Small intestine (tissue), 16 donors: ENCODE results near the gene FBN1. TPM values are rescaled to one million over a fixed set of nuclear protein-coding genes. Genes with fewer than 3 reads are reported as not detected.

Source experiments
- DNase-seq, 2 donors: peaks; one replicate each; pipeline versions ENCODE4 v3.0.0 to v3.0.0-alpha.2; 2013
- FAIRE-seq: peaks from 2 replicates; lab custom pipeline; 2012; peaks lifted over from hg19 to GRCh38; lab: Jason Lieb, UNC
- H3K27ac ChIP-seq, 3 donors: one replicate each; pipeline ENCODE4 v1.5.1; 2013; ENCODE audit warnings: low read length in 2 of 3, mild to moderate bottlenecking in 2 of 3, control low read depth in 1 of 3, inconsistent platforms in 1 of 3, low read depth in 1 of 3, moderate library complexity in 1 of 3
- H3K27me3 ChIP-seq, 3 donors: one replicate each; pipeline ENCODE4 v1.6.1; 2013; ENCODE audit warnings: low read length in 3 of 3, inconsistent platforms in 1 of 3; ENCODE audit not compliant: control insufficient read depth in 3 of 3, insufficient read depth in 3 of 3
- H3K36me3 ChIP-seq, 3 donors: one replicate each; pipeline ENCODE4 v1.6.1; 2013; ENCODE audit warnings: low read length in 3 of 3, inconsistent platforms in 1 of 3, low read depth in 1 of 3, mild to moderate bottlenecking in 1 of 3, moderate library complexity in 1 of 3; ENCODE audit not compliant: control insufficient read depth in 3 of 3, insufficient read depth in 2 of 3
- H3K4me1 ChIP-seq, 3 donors: one replicate each; pipeline ENCODE4 v1.6.1; 2013; ENCODE audit warnings: low read length in 2 of 3, inconsistent platforms in 1 of 3, low read depth in 1 of 3, mild to moderate bottlenecking in 1 of 3, moderate library complexity in 1 of 3; ENCODE audit not compliant: control insufficient read depth in 3 of 3, insufficient read depth in 2 of 3
- H3K4me3 ChIP-seq, 3 donors: one replicate each; pipeline ENCODE4 v1.5.1; 2013; ENCODE audit warnings: low read length in 3 of 3, control low read depth in 1 of 3, inconsistent platforms in 1 of 3, low read depth in 1 of 3, mild to moderate bottlenecking in 1 of 3, moderate library complexity in 1 of 3
- H3K9me3 ChIP-seq, 2 donors: one replicate each; pipeline ENCODE4 v1.6.1; 2013; ENCODE audit warnings: low read depth in 1 of 2, low read length in 1 of 2; ENCODE audit not compliant: control insufficient read depth in 2 of 2, insufficient read depth in 1 of 2
- WGBS, 3 donors: extraction: QIAGEN DNeasy Blood & Tissue Kit; methylation state at CpG; one replicate each; pipeline ENCODE4 v1.1.7; 2013; 5-methylcytosine and 5-hydroxymethylcytosine counted together
- long read RNA-seq, 10 donors: transcript quantifications; one replicate each; lab custom pipeline, GENCODE V29; 2026
- polyA plus RNA-seq, 4 donors: library from polyadenylated mRNA; stranded (reverse) in 3 of 4; unstranded in 1 of 4; fragments of 200-250 nt in 3 of 4; fragments of 120-200 nt in 1 of 4; gene quantifications; one replicate each; pipeline versions ENCODE4 v1.2.1 to v1.2.3, GENCODE V29; 2013
- donor health status: healthy with polysubstance abuse.
- donor health status: control.
- donor health status: control.
- donor health status: Bipolar disorder and iron deficiency.
- donor health status: healthy.

The FBN1 gene
- 10 to 100 TPM in 2 of 4 donors, 1 to 10 TPM in 2; 1.1 to 33.9 (median 11.3) TPM for polyA plus RNA-seq
- long read RNA-seq, donor 1: 0 reads
- long read RNA-seq, donor 2: 0 reads
- long read RNA-seq, donor 3, full-length matches to known transcripts: 1 of 1 reads
- long read RNA-seq, donor 3, partial matches to known transcripts: 0 of 1 reads
- long read RNA-seq, donor 3, other reads (novel, unspliced or antisense): 0 of 1 reads
- long read RNA-seq, donor 4: 0 reads
- long read RNA-seq, donor 5: 0 reads
- long read RNA-seq, donor 6: 0 reads
- long read RNA-seq, donor 7, full-length matches to known transcripts: 1 of 45 reads
- long read RNA-seq, donor 7, partial matches to known transcripts: 44 of 45 reads
- long read RNA-seq, donor 7, other reads (novel, unspliced or antisense): 0 of 45 reads
- long read RNA-seq, donor 8: 0 reads
- long read RNA-seq, donor 9: 0 reads
- long read RNA-seq, donor 10, full-length matches to known transcripts: 2 of 29 reads
- long read RNA-seq, donor 10, partial matches to known transcripts: 27 of 29 reads
- long read RNA-seq, donor 10, other reads (novel, unspliced or antisense): 0 of 29 reads

DNA sequence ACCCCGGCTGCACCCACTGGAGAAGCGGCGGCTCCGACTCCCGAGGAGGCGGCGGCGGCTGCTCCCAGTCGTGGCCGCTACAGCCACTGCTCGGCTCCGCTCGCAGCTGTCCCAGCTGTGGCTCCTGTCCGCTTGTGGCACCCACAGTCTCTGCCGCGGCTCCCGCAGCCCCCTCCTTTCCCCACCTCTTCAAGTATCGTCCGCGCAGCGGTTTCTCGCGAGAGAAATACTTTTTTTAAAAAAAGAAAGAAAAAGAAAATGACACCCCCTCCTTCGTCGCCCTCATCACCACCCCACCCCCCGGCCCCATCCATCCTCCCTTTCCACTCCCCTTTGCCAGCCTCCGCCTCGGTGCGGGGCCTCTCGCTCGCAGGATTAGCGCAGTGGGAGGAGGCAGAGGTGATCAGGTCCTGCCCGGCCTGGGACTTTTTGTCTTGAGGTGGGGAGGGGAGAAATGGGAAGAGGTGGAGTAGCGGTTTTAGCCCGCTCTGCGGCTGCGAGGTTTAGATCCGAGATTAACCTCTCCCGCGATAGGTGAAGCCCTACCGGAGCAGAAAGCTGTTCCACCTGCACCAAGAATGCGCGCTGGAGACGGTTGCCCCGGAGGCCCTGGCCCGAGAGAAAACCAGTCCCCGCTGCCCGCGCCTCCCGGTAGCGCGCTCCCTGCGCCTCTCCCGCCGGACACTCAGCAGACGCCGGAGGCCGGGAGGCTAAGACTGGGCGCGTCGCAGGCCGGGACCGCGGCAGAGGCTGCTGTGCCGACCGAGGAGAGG, at the start of gene FBN1:
Gene FBN1 (minus strand): TSS at position 152 of the 773 bp plus-strand sequence. CDS start 940 bp downstream, outside the sequence.
- WGBS, 3 donors: 1 to 4% (median 3%) methylated on average over 58 to 66 of the region's 66 CpGs
- H3K36me3 ChIP-seq: no peaks in the 10 kb centered on the region
- DNase-seq: peak; percentile 2 to 67
- no peaks in the 10 kb centered on the region for H3K9me3 ChIP-seq
- H3K4me3 ChIP-seq: peak within 1 kb of the TSS; percentile 40 to 55 (median 49)
- peak within 1 kb of the TSS in 2 of 3 donors; percentile 65 to 73 for H3K27ac ChIP-seq
- FAIRE-seq: no peak
- H3K4me1 ChIP-seq: no peaks in the 10 kb centered on the region
- H3K27me3 ChIP-seq: peaks cover 0 to 27% (median 17%) of the 10 kb centered on the region in 3 donors

DNA sequence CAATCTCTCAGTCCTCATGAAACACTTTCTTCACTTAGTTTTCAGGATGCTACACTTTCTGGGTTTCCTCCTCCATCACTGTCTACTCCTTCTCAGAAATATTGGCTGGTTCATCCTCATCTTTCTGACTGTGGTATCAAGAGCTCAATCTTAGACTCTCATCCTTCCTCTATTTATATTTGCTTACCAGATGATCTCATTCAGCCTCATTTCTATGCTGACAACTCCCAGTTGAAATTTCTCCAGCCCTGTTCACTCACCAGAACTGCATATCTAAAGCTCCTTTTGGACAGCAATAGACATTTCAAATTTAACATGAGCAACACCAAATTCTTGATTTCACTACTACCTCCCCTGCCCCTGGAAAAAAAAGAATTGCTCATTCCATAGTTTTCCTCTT, 48.0 kb upstream of the FBN1 start:
- H3K4me3 ChIP-seq: no peak overlapping the region
- no peak overlapping the region for H3K27ac ChIP-seq
- no peak for FAIRE-seq
- no peaks in the 10 kb centered on the region for H3K36me3 ChIP-seq
- no peak for DNase-seq
- no peaks in the 10 kb centered on the region for H3K9me3 ChIP-seq
- no peaks in the 10 kb centered on the region for H3K4me1 ChIP-seq
- no peaks in the 10 kb centered on the region for H3K27me3 ChIP-seq

DNA sequence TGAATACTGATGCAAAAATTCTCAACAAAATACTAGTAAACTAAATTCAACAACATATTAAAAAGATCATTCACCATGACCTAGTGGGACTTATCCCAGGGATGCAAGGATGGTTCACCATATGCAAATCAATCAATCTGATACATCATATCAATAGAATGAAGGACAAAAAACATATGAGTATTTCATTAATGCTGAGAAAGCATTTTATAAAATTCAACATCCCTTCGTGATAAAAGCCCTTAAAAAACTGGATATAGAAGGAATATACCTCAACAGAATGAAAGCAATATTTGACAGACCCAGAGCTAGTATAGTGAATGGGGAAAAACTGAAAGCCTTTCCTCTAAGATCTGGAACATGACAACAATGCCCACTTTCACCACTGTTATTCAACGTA, 43.0 kb upstream of the FBN1 start:
- Histone ChIP-seq H3K27me3 (no peaks in the 10 kb centered on the region), H3K27ac (no peak overlapping the region), H3K4me1 (no peaks in the 10 kb centered on the region), H3K36me3 (no peaks in the 10 kb centered on the region), H3K9me3 (no peaks in the 10 kb centered on the region), H3K4me3 (no peak overlapping the region)
- WGBS, 3 donors: 43 to 48% (median 44%) methylated on average over 2 of the region's 2 CpGs
- FAIRE-seq: no peak
- DNase-seq: no peak

DNA sequence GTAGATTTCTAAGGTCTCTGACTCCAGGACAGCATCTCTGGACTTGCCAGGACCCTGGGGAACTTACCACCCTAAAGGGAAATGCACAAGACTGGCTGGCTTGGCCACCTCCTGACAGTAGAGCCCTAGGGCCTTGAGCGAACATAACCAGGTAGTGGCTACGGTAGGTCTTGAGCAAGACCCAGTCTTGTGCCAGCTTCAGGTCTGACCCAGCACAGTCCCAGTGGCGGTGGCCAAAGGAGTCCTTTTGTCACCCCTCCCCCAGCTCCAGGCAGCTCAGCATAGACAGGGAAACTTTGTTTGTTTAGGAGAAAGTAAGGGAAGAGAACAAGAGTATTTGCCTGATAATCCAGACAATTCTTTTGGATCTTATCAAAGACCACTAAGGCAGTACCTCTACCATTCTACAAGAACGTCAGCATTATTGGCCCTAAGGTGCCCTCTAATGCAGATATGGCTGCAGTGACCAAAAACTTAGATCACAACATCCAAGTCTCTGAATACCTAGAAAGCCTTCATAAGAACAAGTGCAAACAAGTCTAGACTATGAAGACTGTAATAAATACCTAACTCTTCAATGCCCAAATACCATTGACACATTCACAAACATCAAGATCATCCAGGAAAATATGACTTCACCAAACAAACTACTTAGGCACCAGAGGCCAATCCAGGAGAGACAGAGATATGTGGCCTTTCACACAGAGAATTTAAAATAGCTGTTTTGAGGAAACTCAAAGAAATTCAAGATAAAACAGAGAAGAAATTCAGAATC, 38.7 kb upstream of the FBN1 start:
- Histone ChIP-seq H3K9me3 (no peaks in the 10 kb centered on the region), H3K4me3 (no peak overlapping the region), H3K27ac (no peak overlapping the region), H3K4me1 (no peaks in the 10 kb centered on the region), H3K36me3 (no peaks in the 10 kb centered on the region), H3K27me3 (no peaks in the 10 kb centered on the region)
- 92 to 96% (median 94%) methylated on average over 4 of the region's 4 CpGs for WGBS, 3 donors
- DNase-seq (no peak), FAIRE-seq (no peak)

DNA sequence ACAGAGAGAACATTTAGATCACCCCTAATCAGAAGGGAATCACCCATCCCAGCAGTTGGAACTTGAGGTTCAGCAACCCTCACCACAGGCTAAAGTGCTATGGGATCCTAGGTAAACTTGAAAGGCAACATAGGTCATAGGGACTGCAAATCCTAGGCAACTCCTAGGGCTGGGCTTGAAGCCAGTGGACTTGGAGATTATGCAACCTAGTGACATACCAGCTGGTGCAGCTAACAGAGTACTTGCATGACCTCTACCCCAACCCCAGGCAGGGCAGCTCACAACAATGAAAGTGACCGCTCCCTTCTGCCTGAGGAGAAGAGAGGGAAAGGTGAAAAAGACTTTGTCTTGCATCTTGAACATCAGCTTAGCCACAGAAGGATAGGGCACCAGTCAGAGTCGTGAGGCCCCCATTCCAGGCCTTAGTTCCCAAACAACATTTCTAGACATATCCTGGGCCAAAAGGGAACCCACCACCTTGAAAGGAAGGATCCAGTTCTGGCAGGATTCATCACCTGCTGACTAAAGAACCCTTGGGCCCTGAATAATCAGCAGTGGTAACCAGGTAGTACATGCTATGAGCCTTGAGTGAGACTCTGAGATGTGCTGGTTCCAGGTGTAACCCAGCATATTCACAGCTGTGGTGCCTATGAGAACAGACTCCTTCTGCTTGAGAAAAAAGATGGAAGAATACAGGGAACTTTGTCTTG, 37.6 kb upstream of the FBN1 start:
- Histone ChIP-seq H3K4me3 (no peak overlapping the region), H3K27ac (no peak overlapping the region), H3K27me3 (no peaks in the 10 kb centered on the region), H3K9me3 (no peaks in the 10 kb centered on the region), H3K4me1 (no peaks in the 10 kb centered on the region), H3K36me3 (no peaks in the 10 kb centered on the region)
- 71 to 90% (median 82%) methylated on average over 2 of the region's 2 CpGs for WGBS, 3 donors
- FAIRE-seq (no peak), DNase-seq (peak in 1 of 2 donors; percentile 58)

DNA sequence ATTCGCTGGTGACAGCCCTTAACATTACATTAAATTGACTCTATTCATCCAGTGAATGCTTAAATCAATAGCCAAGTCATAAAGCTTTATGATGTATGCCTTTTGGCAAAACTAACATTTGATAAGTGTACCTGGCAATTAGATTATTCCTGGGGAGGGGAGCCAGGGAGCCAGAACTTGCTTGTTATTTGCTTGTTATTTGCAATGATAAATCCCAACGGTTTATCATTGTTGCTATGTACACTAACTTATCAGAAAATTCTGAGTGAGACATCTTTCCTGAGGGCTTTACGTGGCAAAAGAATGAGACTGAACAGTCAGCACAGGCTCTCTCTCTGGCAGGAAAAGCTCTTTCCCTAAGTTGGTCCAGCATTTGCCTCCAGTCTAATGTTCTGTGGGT, 35.8 kb upstream of the FBN1 start:
- peak; percentile 18 to 70 for DNase-seq
- no peak for FAIRE-seq
- no peak overlapping the region for H3K27ac ChIP-seq
- no peaks in the 10 kb centered on the region for H3K4me1 ChIP-seq
- H3K4me3 ChIP-seq: no peak overlapping the region
- WGBS, 3 donors: 14 to 69% (median 45%) methylated on average over 3 of the region's 3 CpGs
- no peaks in the 10 kb centered on the region for H3K36me3 ChIP-seq
- H3K9me3 ChIP-seq: no peaks in the 10 kb centered on the region
- no peaks in the 10 kb centered on the region for H3K27me3 ChIP-seq

DNA sequence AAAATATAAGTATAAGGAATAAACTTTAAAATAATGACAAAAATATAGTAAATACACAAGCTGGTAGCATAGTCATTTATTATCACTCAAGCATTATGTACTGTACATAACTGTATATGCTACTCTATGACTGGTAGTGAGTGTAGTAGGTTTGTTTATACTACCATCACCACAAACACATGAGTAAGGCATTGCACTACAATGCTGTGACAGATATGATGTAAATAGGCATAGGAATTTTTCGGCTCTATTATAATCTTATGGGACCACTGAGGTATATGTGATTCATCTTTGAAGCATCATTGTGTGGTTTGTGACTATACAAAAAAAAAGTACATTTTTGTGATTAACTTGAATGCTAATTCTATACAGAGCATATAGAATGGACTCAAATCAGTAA, 35.3 kb upstream of the FBN1 start:
- H3K36me3 ChIP-seq: no peaks in the 10 kb centered on the region
- no peaks in the 10 kb centered on the region for H3K27me3 ChIP-seq
- H3K4me1 ChIP-seq: no peaks in the 10 kb centered on the region
- H3K4me3 ChIP-seq: no peak overlapping the region
- H3K27ac ChIP-seq: no peak overlapping the region
- DNase-seq (no peak), FAIRE-seq (no peak)
- H3K9me3 ChIP-seq: no peaks in the 10 kb centered on the region
- 33 to 73% (median 48%) methylated on average over 1 of the region's 1 CpG for WGBS, 3 donors
